Subcutaneous adipose tissue (tissue), 4 donors: Measurements from ENCODE around the gene TMEM132C. TPM values are rescaled to one million over a fixed set of nuclear protein-coding genes. Genes with fewer than 3 reads are reported as not detected.

Experiments
- total RNA-seq, 4 donors: library from RNA; depleted of rRNA; stranded (reverse); fragments of >200 nt; gene quantifications; one replicate each; pipeline ENCODE4 v1.1.0, GENCODE V29; 2016
- TF ChIP-seq, protein P1 (sequence below): fragments of 450-650 bp; IDR thresholded peaks from one replicate; pipeline ENCODE4 v1.5.1; 2016; ENCODE audit warnings: low read depth, mild to moderate bottlenecking, control low read depth, antibody characterized with exemption, moderate library complexity

Gene TMEM132C
- total RNA-seq, 4 donors from 2014 or later, result 44.2 to 73.5 (median 67.8) TPM

GRCh38 chr12:128339126-128339520 lies 72.2 kb downstream of the TMEM132C start:
- TF ChIP-seq, protein P1, sequence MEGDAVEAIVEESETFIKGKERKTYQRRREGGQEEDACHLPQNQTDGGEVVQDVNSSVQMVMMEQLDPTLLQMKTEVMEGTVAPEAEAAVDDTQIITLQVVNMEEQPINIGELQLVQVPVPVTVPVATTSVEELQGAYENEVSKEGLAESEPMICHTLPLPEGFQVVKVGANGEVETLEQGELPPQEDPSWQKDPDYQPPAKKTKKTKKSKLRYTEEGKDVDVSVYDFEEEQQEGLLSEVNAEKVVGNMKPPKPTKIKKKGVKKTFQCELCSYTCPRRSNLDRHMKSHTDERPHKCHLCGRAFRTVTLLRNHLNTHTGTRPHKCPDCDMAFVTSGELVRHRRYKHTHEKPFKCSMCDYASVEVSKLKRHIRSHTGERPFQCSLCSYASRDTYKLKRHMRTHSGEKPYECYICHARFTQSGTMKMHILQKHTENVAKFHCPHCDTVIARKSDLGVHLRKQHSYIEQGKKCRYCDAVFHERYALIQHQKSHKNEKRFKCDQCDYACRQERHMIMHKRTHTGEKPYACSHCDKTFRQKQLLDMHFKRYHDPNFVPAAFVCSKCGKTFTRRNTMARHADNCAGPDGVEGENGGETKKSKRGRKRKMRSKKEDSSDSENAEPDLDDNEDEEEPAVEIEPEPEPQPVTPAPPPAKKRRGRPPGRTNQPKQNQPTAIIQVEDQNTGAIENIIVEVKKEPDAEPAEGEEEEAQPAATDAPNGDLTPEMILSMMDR, result no peak

- TF ChIP-seq, protein P1, result no peak
Measured at GRCh38 chr12:128339631-128340030, 72.7 kb downstream of the TMEM132C start.

- TF ChIP-seq, protein P1, result no peak
Measured at GRCh38 chr12:128353301-128353700, 86.3 kb downstream of the TMEM132C start.

GRCh38 chr12:128356547-128356946 lies 89.6 kb downstream of the TMEM132C start:
- TF ChIP-seq, protein P1, result no peak

- TF ChIP-seq, protein P1, result no peak
Measured at GRCh38 chr12:128361400-128361995, 94.5 kb downstream of the TMEM132C start.

DNA sequence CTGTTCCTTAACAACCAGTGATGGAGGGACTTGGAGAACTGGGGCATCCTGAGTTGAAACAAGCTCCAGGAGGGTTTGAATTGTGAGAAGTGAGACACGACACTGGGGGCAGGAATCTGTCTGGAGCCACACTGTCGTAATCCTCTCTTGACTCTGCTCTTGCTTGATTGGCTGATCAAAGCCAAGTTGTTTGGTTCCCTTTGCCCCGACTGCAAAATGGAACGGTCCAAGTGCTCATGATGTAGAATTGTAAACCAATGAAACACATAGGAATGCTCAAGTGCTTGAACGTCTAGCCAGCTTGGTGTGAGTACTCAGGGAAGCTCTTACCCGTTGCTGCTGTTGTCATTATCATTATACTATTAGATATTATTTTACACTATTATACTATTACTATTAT lies 98.1 kb downstream of the TMEM132C start:
- TF ChIP-seq, protein P1, result no peak

GRCh38 chr12:128365651-128366231 lies 98.8 kb downstream of the TMEM132C start:
- TF ChIP-seq, protein P1, result no peak
